HUES6 (cell line): ENCODE data around the gene HSPB7.
"Not testable (repeated sequence)": the region's sequence is repeated elsewhere in the genome, so short reads cannot be mapped to it uniquely, and the experiment has no call there.

Experiments
- H3K27ac ChIP-seq: 2 replicates; pipeline ENCODE4 v1.7.0; 2013; ENCODE audit warnings: low read depth, mild to moderate bottlenecking, low read length, inconsistent platforms
- H3K27me3 ChIP-seq: 2 replicates; pipeline ENCODE4 v1.6.1; 2013; ENCODE audit warnings: low read length; ENCODE audit not compliant: control insufficient read depth, insufficient read depth
- H3K36me3 ChIP-seq: 2 replicates; pipeline ENCODE4 v1.6.1; 2013; ENCODE audit warnings: low read length; ENCODE audit not compliant: control insufficient read depth, insufficient read depth
- H3K4me1 ChIP-seq: 2 replicates; pipeline ENCODE4 v1.6.1; 2013; ENCODE audit warnings: low read length; ENCODE audit not compliant: control insufficient read depth, insufficient read depth
- H3K4me3 ChIP-seq: 2 replicates; pipeline ENCODE4 v1.5.1; 2013; ENCODE audit warnings: low read depth, low read length
- H3K9ac ChIP-seq: one replicate; pipeline ENCODE4 v1.6.1; 2013; ENCODE audit warnings: mild to moderate bottlenecking, low read length
- H3K9me3 ChIP-seq: 2 replicates; pipeline ENCODE4 v1.6.1; 2013; ENCODE audit warnings: low read depth, low read length; ENCODE audit not compliant: control insufficient read depth, insufficient read depth

HSPB7 gene

DNA sequence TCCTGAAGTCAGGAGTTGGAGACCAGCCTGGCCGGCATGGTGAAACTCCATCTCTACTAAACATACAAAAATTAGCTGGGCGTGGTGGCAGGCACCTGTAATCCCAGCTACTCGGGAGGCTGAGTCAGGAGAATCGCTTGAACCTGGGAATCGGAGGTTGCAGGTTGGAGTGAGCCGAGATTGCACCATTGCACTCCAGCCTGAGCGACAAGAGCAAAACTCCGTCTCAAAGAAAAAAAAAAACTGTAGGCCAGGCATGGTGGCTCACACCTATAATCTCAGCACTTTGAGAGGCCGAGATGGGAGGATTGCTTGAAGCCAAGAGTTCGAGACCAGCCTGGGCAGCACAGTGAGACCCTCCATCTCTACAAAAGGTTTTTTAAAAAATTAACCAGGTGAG, 16.6 kb downstream of the HSPB7 start:
- not testable (repeated sequence) for H3K4me1 ChIP-seq, H3K4me3 ChIP-seq, H3K36me3 ChIP-seq, H3K27me3 ChIP-seq, H3K27ac ChIP-seq, H3K9ac ChIP-seq, H3K9me3 ChIP-seq

GRCh38 chr1:15998929-15999328, 18.9 kb downstream of the HSPB7 start:
- no peaks in the 10 kb centered on the region for H3K27me3 ChIP-seq
- H3K27ac ChIP-seq, result no peak overlapping the region
- H3K36me3 ChIP-seq, result no peaks in the 10 kb centered on the region
- peaks cover 3% of the 10 kb centered on the region; the same call in 1 of the 2 replicates for H3K4me1 ChIP-seq
- H3K9me3 ChIP-seq, result no peaks in the 10 kb centered on the region
- H3K4me3 ChIP-seq, result no peak overlapping the region
- H3K9ac ChIP-seq, result no peak overlapping the region

DNA sequence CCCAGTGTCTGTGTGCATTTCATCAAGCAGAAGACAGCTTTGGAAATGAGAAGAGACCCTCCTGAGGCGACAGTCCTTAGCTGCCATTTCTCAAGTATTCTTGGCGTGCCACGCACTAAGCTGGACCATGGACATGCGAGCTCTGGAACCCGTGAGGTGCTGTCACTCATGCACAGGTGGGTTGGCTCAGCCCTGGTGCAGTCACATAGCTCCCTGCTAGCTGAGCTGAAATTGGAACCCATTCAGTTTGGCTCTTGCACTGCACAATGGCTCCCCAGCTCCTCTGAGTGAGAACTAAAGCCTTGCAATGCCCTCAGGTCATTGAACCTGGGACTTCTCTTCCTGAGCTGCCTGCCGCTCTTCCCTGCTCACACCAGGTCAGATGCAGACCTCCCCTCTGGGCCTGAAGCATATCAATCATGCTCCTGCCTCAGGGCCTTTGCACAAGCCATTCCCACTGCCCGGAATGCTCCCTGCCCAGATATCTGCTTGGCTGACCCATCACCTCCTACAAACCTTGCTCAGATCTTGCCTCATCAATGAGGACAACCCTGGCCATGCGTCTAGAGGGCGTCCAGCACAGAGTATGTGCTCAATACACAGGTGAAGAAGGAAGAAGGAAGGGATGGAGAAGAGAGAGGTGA, 20.1 kb downstream of the HSPB7 start:
- H3K9ac ChIP-seq, result no peak overlapping the region
- H3K36me3 ChIP-seq, result no peaks in the 10 kb centered on the region
- H3K4me1 ChIP-seq, result no peaks in the 10 kb centered on the region
- H3K27ac ChIP-seq, result no peak overlapping the region
- no peaks in the 10 kb centered on the region for H3K9me3 ChIP-seq
- no peaks in the 10 kb centered on the region for H3K27me3 ChIP-seq
- no peak overlapping the region for H3K4me3 ChIP-seq

DNA sequence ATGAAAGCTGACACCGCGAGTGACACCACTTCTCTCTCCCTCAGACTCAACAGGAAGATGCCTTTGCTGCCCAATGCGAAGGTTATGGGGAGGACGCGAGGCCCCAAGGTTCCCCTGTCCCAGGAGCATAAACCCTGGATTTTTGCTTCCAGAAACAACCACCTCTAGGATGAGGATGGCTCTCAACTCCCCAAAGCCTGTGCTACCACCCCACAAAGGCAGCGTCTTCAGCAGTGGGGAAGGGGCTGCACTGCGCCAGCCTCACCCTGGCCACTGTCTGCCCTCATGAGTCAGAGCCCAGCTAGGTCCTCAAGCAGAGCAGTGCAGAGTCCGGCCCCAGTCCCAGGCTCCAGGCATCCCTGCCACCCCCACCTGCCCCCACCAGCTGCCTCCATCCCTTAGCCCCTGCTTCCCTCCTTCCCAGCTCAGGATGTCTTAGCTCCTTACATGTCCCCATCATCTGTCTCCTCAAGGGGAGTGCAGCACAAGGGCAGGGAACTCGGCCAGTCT, 20.7 kb downstream of the HSPB7 start:
- H3K27me3 ChIP-seq, result no peaks in the 10 kb centered on the region
- no peaks in the 10 kb centered on the region for H3K4me1 ChIP-seq
- H3K9me3 ChIP-seq, result no peaks in the 10 kb centered on the region
- H3K9ac ChIP-seq, result no peak overlapping the region
- no peak overlapping the region for H3K27ac ChIP-seq
- H3K4me3 ChIP-seq, result no peak overlapping the region
- no peaks in the 10 kb centered on the region for H3K36me3 ChIP-seq

- Histone ChIP-seq H3K27ac (no peak overlapping the region), H3K36me3 (no peaks in the 10 kb centered on the region), H3K9ac (no peak overlapping the region), H3K4me1 (no peaks in the 10 kb centered on the region), H3K9me3 (no peaks in the 10 kb centered on the region), H3K4me3 (no peak overlapping the region), H3K27me3 (no peaks in the 10 kb centered on the region)
Measured at GRCh38 chr1:15994590-15995351, 23.1 kb downstream of the HSPB7 start.

DNA sequence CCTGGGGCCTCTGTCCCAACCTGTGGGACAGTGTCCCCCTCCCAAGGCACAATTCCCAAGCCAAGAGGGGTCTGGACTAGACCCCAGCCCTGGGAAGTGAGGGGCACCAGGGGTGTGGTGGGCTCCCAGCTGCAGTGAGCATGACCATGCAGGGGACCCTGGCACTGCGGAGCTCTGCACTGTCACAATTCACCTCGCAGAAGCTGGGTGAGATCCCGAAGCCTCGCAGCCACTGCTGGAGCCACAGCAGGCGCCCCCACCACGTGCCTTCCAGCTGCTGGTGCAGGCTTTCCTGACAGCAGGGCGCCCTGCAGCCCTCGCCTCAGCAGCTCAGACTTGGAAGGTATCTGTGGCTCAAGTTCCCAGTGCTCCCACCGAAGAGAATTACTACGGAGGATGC, 23.8 kb downstream of the HSPB7 start:
- Histone ChIP-seq H3K4me1 (no peaks in the 10 kb centered on the region), H3K4me3 (no peak overlapping the region), H3K36me3 (no peaks in the 10 kb centered on the region), H3K27me3 (no peaks in the 10 kb centered on the region), H3K9ac (no peak overlapping the region), H3K9me3 (no peaks in the 10 kb centered on the region), H3K27ac (no peak overlapping the region)

- H3K27ac ChIP-seq, result no peak overlapping the region
- H3K27me3 ChIP-seq, result no peaks in the 10 kb centered on the region
- no peak overlapping the region for H3K9ac ChIP-seq
- H3K9me3 ChIP-seq, result no peaks in the 10 kb centered on the region
- no peaks in the 10 kb centered on the region for H3K4me1 ChIP-seq
- no peak overlapping the region for H3K4me3 ChIP-seq
- H3K36me3 ChIP-seq, result no peaks in the 10 kb centered on the region
Measured at GRCh38 chr1:15993666-15994065, 24.2 kb downstream of the HSPB7 start.

DNA sequence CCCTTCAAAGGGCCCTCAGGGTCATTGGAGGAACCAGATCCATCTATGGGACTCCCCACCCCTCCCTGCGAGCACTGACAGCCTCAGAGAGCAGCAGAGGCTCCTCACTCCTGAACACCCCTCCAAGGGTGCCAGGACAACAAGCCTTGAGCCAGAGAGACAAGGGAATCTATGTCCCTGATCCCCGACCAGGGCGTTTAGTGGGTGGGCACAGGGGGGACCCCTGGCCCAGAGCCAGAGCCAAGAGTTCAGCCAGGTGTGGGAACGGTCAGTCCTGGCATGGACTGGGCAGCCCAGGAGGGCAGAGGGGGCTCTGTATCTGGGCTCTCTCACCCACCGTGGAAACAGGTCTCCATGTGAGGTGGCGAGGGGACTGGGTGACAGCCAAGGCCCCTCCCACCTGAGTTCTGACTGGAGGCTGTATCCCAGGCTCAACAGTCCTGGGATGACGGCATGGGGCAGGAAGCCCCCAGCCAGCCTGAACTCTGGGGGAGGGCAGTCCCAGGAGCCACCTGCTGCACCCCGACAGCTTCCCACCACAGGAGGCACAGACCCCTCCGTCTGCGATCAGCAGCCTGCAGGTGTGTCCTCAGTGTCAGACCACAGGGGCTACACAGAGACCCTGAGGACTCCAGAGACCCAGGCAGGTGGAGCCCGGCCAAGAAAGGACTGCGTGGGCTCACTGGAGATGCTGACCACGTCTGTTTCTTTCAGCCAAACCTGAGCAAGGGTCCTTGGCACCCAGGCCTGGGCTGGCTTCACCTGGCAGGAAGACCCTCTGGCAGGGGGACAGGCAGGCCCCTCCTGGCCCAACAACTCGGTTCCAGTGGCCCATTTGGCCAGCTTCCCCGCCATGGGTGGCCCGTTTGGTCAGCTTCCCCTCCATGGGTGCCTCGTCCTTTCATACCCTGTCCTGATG, 25.0 kb downstream of the HSPB7 start:
- H3K27ac ChIP-seq, result no peak overlapping the region
- H3K4me3 ChIP-seq, result no peak overlapping the region
- H3K4me1 ChIP-seq, result no peaks in the 10 kb centered on the region
- no peaks in the 10 kb centered on the region for H3K9me3 ChIP-seq
- H3K36me3 ChIP-seq, result no peaks in the 10 kb centered on the region
- H3K27me3 ChIP-seq, result no peaks in the 10 kb centered on the region
- no peak overlapping the region for H3K9ac ChIP-seq

GRCh38 chr1:15992187-15992553, 25.7 kb downstream of the HSPB7 start:
- Histone ChIP-seq H3K4me3 (no peak overlapping the region), H3K9me3 (no peaks in the 10 kb centered on the region), H3K9ac (no peak overlapping the region), H3K4me1 (no peaks in the 10 kb centered on the region), H3K27me3 (no peaks in the 10 kb centered on the region), H3K27ac (no peak overlapping the region), H3K36me3 (no peaks in the 10 kb centered on the region)

DNA sequence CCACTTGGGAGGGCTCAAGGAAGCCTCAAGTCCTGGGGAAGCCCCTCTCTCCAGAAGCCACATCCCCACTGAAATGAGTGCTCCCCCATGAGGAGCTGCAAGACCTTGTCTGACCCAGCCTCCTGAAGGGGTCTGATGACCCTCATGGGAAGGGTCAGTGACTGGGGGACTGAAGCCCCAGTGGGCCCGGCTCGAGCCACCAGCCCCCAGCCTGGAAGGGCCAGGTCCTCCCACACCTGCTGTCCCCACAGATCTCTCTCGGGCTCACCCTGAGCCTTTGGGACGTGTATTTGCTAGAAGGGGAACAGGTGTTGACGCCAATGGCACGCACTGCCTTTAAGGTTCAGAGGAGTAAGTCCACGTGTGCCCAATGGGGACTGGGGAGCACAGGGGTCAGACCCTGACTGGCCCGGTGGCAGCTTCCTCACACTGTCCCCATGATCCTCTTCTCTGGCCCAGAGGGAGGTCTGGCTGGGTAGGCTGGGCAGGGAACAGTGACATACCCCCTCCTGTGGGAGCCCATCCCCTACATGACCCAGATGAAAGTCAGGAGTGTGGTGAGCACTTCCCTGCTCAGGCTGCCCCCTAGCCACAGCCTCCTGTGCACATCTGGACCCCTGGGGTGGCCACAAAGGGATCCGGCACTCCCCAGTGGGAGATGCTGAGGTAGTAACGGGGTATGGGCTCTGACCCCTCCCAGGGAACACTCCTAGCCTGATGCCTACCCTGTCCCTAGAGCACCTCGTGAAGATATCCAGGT, 26.2 kb downstream of the HSPB7 start:
- Histone ChIP-seq H3K36me3 (no peaks in the 10 kb centered on the region), H3K4me3 (no peak overlapping the region), H3K27ac (no peak overlapping the region), H3K9ac (no peak overlapping the region), H3K9me3 (no peaks in the 10 kb centered on the region), H3K4me1 (no peaks in the 10 kb centered on the region), H3K27me3 (no peaks in the 10 kb centered on the region)
